PC-3 (cell line): ENCODE measurements around the gene GRB2. TPM values are rescaled to one million over a fixed set of nuclear protein-coding genes. Genes with fewer than 3 reads are reported as not detected.

Source experiments
- ATAC-seq: fragments of 200-7000 bp; cut with Tn5 transposase; 2 replicates; pipeline ENCODE4 v1.9.1; 2020; ENCODE audit warnings: mild to moderate bottlenecking, moderate library complexity
- BruUV-seq: library from RNA; stranded (reverse); fragments of 400-500 nt; replicated peaks from 2 replicates; lab custom pipeline; 2021; lab: Mats Ljungman, UMichigan
- CTCF ChIA-PET: fragments of 300-600 bp; sonication (Branson Sonifier 250); formaldehyde crosslinking; loops from one replicate; lab custom pipeline; 2022; ENCODE audit warnings: antibody characterized with exemption; lab: Charles Lee
- POLR2A ChIA-PET: fragments of 300-600 bp; sonication (Branson Sonifier 250); formaldehyde crosslinking; loops from one replicate; lab custom pipeline; 2022; ENCODE audit warnings: antibody characterized with exemption; ENCODE audit not compliant: unreplicated experiment; lab: Charles Lee
- DNase-seq: peaks from one replicate; pipeline ENCODE4 v3.0.0-alpha.2; 2015
- H2AFZ ChIP-seq: fragments of 300-600 bp; sonication (generic); 2 replicates; pipeline ENCODE4 v1.6.0; 2016; ENCODE audit warnings: antibody characterized with exemption, low read length
- H3F3A ChIP-seq: fragments of 300-600 bp; sonication (generic); one replicate; pipeline ENCODE4 v1.6.0; 2017; ENCODE audit warnings: antibody characterized with exemption, low read length, control low read depth, mild to moderate bottlenecking; ENCODE audit not compliant: unreplicated experiment
- H3K27ac ChIP-seq: fragments of 300-600 bp; sonication (generic); 2 replicates; pipeline ENCODE4 v1.5.1; 2016; ENCODE audit warnings: mild to moderate bottlenecking, low read length
- H3K27me3 ChIP-seq: fragments of 300-600 bp; sonication (generic); 2 replicates; pipeline ENCODE4 v1.6.1; 2016; ENCODE audit warnings: low read length, mixed read lengths
- H3K36me3 ChIP-seq: fragments of 300-600 bp; sonication (generic); 2 replicates; pipeline ENCODE4 v1.6.1; 2016; ENCODE audit warnings: low read depth, mixed run types, low read length, mixed read lengths
- H3K4me1 ChIP-seq: fragments of 300-600 bp; sonication (generic); 2 replicates; pipeline ENCODE4 v1.5.1; 2016; ENCODE audit warnings: low read length; ENCODE audit not compliant: insufficient read depth
- H3K4me2 ChIP-seq: fragments of 300-600 bp; sonication (generic); 2 replicates; pipeline ENCODE4 v1.6.0; 2016; ENCODE audit warnings: low read length
- H3K4me3 ChIP-seq: fragments of 300-600 bp; sonication (generic); 2 replicates; pipeline ENCODE4 v1.5.1; 2016; ENCODE audit warnings: mild to moderate bottlenecking, low read length, mixed read lengths
- H3K79me2 ChIP-seq: fragments of 300-600 bp; sonication (generic); 2 replicates; pipeline ENCODE4 v1.6.1; 2017; ENCODE audit warnings: low read length, mixed read lengths
- H3K9ac ChIP-seq: fragments of 300-600 bp; sonication (generic); 2 replicates; pipeline ENCODE4 v1.6.0; 2016; ENCODE audit warnings: mild to moderate bottlenecking, low read length
- H3K9me2 ChIP-seq: fragments of 300-600 bp; sonication (generic); replicated peaks from 2 replicates; pipeline ENCODE4 v1.6.1; 2016; ENCODE audit warnings: mixed run types, low read length, mixed read lengths
- H3K9me3 ChIP-seq: fragments of 300-600 bp; sonication (generic); 2 replicates; pipeline ENCODE4 v1.6.1; 2016; ENCODE audit warnings: low read length, mixed read lengths
- H4K20me1 ChIP-seq: fragments of 300-600 bp; sonication (generic); 2 replicates; pipeline ENCODE4 v1.6.1; 2016; ENCODE audit warnings: low read length, mixed read lengths
- EZH2 ChIP-seq: fragments of 300-600 bp; sonication (generic); IDR thresholded peaks from one replicate; pipeline ENCODE4 v1.6.1; 2017; ENCODE audit warnings: antibody characterized with exemption, mild to moderate bottlenecking, low read length; ENCODE audit not compliant: unreplicated experiment
- EZH2phosphoT487 ChIP-seq: fragments of 300-600 bp; sonication (generic); IDR thresholded peaks from 2 replicates; pipeline ENCODE4 v1.6.1; 2018; ENCODE audit warnings: mild to moderate bottlenecking, antibody characterized with exemption, low read length, borderline replicate concordance
- intact Hi-C: fragments of 100-400 bp; cut with micrococcal nuclease; formaldehyde crosslinking; loops from 2 replicates; pipeline ENCODE4 v1.9.0; 2023
- total RNA-seq: library from RNA; depleted of rRNA; stranded (reverse); fragments of >200 nt; gene quantifications from 2 replicates; pipeline ENCODE4 v1.2.3, GENCODE V29; 2014
- TF ChIP-seq, protein P1 (sequence below): fragments of 300-600 bp; sonication (generic); conservative IDR thresholded peaks from 2 replicates; pipeline ENCODE4 v1.5.1; 2017; ENCODE audit warnings: antibody characterized with exemption, low read depth, mild to moderate bottlenecking, low read length

GRB2 gene
- total RNA-seq, 1 experiment from 2014 or later: 224 TPM

DNA sequence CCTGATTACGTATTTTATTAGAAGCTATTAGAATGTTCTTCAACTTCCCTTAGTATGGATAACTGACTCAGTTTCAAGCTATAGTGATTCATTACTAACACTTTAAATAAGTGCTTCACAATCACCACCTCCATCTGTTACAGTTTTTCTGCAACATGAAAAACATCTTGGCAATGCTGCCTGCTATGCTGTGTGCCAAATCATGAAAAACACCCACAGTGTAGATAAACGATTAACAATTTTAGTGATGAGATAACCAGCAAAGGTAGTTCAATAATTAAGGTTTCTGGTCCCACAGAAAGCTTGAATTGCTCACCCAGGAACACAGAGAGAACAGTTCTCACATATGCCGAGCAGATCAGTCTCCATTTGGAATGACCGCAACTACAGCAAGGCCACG lies 64.8 kb downstream of the GRB2 start:
- ChIA-PET POLR2A (no interaction called here), CTCF (no interaction called here)
- DNase-seq (no peak), ATAC-seq (no peak)
- H3K27me3 ChIP-seq: no peaks in the 10 kb centered on the region
- H2AFZ ChIP-seq: no peak overlapping the region
- no peak overlapping the region for H3K9ac ChIP-seq
- TF ChIP-seq EZH2 (no peak), EZH2phosphoT487 (no peak)
- TF ChIP-seq, protein P1, sequence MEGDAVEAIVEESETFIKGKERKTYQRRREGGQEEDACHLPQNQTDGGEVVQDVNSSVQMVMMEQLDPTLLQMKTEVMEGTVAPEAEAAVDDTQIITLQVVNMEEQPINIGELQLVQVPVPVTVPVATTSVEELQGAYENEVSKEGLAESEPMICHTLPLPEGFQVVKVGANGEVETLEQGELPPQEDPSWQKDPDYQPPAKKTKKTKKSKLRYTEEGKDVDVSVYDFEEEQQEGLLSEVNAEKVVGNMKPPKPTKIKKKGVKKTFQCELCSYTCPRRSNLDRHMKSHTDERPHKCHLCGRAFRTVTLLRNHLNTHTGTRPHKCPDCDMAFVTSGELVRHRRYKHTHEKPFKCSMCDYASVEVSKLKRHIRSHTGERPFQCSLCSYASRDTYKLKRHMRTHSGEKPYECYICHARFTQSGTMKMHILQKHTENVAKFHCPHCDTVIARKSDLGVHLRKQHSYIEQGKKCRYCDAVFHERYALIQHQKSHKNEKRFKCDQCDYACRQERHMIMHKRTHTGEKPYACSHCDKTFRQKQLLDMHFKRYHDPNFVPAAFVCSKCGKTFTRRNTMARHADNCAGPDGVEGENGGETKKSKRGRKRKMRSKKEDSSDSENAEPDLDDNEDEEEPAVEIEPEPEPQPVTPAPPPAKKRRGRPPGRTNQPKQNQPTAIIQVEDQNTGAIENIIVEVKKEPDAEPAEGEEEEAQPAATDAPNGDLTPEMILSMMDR: no peak
- peaks cover 2% of the 10 kb centered on the region for H3F3A ChIP-seq
- H3K9me3 ChIP-seq: no peaks in the 10 kb centered on the region
- H3K4me1 ChIP-seq: no peaks in the 10 kb centered on the region
- no peaks in the 10 kb centered on the region; the same call in 1 of the 2 replicates for H3K36me3 ChIP-seq
- peaks cover 75% of the 10 kb centered on the region for H3K79me2 ChIP-seq
- H3K27ac ChIP-seq: no peak overlapping the region
- intact Hi-C loops: no loop called here
- H3K9me2 ChIP-seq: no peaks in the 10 kb centered on the region
- no TSS peak for BruUV-seq
- H4K20me1 ChIP-seq: peaks cover 13% of the 10 kb centered on the region; the same call in 1 of the 2 replicates
- no peak overlapping the region for H3K4me2 ChIP-seq
- H3K4me3 ChIP-seq: no peak overlapping the region

DNA sequence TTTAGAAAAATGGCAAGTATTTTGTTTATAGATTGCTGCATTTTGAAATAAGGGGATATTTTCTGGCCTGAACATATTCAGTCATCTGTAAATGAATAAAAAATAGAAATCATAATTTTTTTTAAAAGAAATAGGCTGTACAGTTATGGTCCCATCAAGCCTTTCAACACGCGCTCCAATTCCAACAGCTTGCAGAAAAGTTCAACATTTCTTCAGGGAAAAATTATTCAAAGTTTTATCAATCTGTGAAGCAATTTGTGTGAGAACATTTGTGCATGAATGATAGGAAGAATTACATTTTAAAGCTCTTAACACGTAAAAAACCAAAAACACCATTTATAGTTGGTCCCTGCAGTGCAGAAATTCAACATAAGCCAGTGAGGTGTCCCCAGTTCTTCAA lies 65.5 kb downstream of the GRB2 start:
- Histone ChIP-seq H3K79me2 (peaks cover 76% of the 10 kb centered on the region), H3K4me3 (no peak overlapping the region), H3K27ac (no peak overlapping the region), H3K9me3 (no peaks in the 10 kb centered on the region), H3F3A (peaks cover 2% of the 10 kb centered on the region), H3K9me2 (no peaks in the 10 kb centered on the region), H3K36me3 (no peaks in the 10 kb centered on the region; the same call in 1 of the 2 replicates), H3K27me3 (no peaks in the 10 kb centered on the region), H4K20me1 (0 out of 2 replicates have a peak, but pooled peaks cover 19% of the 10 kb centered on the region), H3K4me1 (no peaks in the 10 kb centered on the region), H2AFZ (no peak overlapping the region), H3K9ac (no peak overlapping the region), H3K4me2 (no peak overlapping the region)
- intact Hi-C loops: no loop called here
- DNase-seq (no peak), ATAC-seq (no peak)
- TF ChIP-seq, protein P1: no peak
- TF ChIP-seq EZH2 (no peak), EZH2phosphoT487 (no peak)
- ChIA-PET POLR2A (interaction anchor here (0.6 kb wide), 1 partner anchor 54 kb away, joined by 10 read pairs; no protein-coding TSS in a partner anchor), CTCF (no interaction called here)
- no TSS peak for BruUV-seq

DNA sequence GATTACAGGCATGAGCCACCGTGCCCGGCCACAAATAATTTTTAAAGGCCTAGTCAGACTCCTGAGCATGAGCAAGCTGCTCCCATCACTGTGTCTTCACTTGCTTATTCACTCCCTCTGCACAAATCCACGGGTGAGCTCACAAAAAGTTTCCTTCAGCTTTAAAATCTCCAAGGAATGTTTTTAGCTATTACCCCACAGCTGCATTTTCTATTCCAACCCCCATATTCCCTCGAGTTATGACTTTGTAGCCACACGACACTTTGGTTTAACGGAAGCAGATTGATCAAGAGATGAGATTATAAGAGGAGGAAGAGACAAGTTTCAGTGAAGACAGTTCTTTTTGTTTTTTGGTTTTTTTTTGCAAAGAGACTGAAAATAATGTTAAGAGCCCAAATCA lies 67.1 kb downstream of the GRB2 start:
- H3K4me3 ChIP-seq: no peak overlapping the region
- intact Hi-C loops: no loop called here
- H3K9me2 ChIP-seq: no peaks in the 10 kb centered on the region
- H3K9ac ChIP-seq: no peak overlapping the region
- no peaks in the 10 kb centered on the region for H3K4me1 ChIP-seq
- peaks cover 77% of the 10 kb centered on the region for H3K79me2 ChIP-seq
- H3K27ac ChIP-seq: no peak overlapping the region
- POLR2A ChIA-PET: interaction anchor here (0.6 kb wide), 1 partner anchor 55 kb away, joined by 3 read pairs; no protein-coding TSS in a partner anchor
- H3K36me3 ChIP-seq: no peaks in the 10 kb centered on the region; the same call in 1 of the 2 replicates
- H3K9me3 ChIP-seq: no peaks in the 10 kb centered on the region
- TF ChIP-seq EZH2phosphoT487 (no peak), EZH2 (no peak)
- TF ChIP-seq, protein P1: no peak
- no peak overlapping the region for H2AFZ ChIP-seq
- H3K27me3 ChIP-seq: no peaks in the 10 kb centered on the region
- no peak overlapping the region for H3K4me2 ChIP-seq
- ATAC-seq (no peak), DNase-seq (no peak)
- H3F3A ChIP-seq: peaks cover 2% of the 10 kb centered on the region
- BruUV-seq: no TSS peak
- CTCF ChIA-PET: no interaction called here
- H4K20me1 ChIP-seq: 0 out of 2 replicates have a peak, but pooled peaks cover 22% of the 10 kb centered on the region
